CD4-positive, alpha-beta T cell treated with Interleukin-10 for 1 hour (primary cell): ENCODE results near the gene ZNF888.
"Not testable (repeated sequence)": the region's sequence is repeated elsewhere in the genome, so short reads cannot be mapped to it uniquely, and the experiment has no call there.

Experiments
- DNase-seq: peaks from one replicate; pipeline ENCODE4 v3.0.0-alpha.2; 2020

ZNF888 gene

GRCh38 chr19:52922841-52923777 is at the start of gene ZNF888:
Gene ZNF888 (minus strand): TSS chr19:52923428. CDS start chr19:52917873, 5,555 bp downstream.
- DNase-seq, result peak; percentile 91

GRCh38 chr19:52967772-52968171 is 44.5 kb upstream of the ZNF888 start:
- no peak for DNase-seq

GRCh38 chr19:52963247-52963618 is 40.0 kb upstream of the ZNF888 start:
- no peak for DNase-seq

- DNase-seq, result peak; percentile 98
These were observed 39.4 kb upstream of the ZNF888 start, which contains the start of gene ZNF816 for GRCh38 chr19:52962394-52963246. Gene ZNF816 (minus strand): TSS chr19:52962881. CDS start chr19:52956089, 6,792 bp downstream.

GRCh38 chr19:52961981-52962380 is 38.8 kb upstream of the ZNF888 start:
- no peak for DNase-seq

GRCh38 chr19:52959613-52960295 is 36.5 kb upstream of the ZNF888 start:
- no peak for DNase-seq

- no peak for DNase-seq
These were observed 34.4 kb upstream of the ZNF888 start for GRCh38 chr19:52957591-52957990.

- DNase-seq, result no peak
These were observed 33.7 kb upstream of the ZNF888 start for GRCh38 chr19:52956917-52957316.

GRCh38 chr19:52949422-52949821 is 26.2 kb upstream of the ZNF888 start:
- no peak for DNase-seq

- DNase-seq, result no peak
These were observed 25.0 kb upstream of the ZNF888 start for GRCh38 chr19:52948025-52948770.

GRCh38 chr19:52946322-52947310 is 23.4 kb upstream of the ZNF888 start:
- no peak for DNase-seq

- DNase-seq, result no peak
These were observed 22.6 kb upstream of the ZNF888 start for GRCh38 chr19:52945652-52946321.

- not testable (repeated sequence) for DNase-seq
These were observed 21.7 kb upstream of the ZNF888 start for GRCh38 chr19:52944703-52945493.

- no peak for DNase-seq
These were observed 20.8 kb upstream of the ZNF888 start for GRCh38 chr19:52943884-52944643.

GRCh38 chr19:52943134-52943883 is 20.1 kb upstream of the ZNF888 start:
- no peak for DNase-seq

GRCh38 chr19:52942386-52943133 is 19.3 kb upstream of the ZNF888 start:
- peak; percentile 97 for DNase-seq

GRCh38 chr19:52941941-52942385 is 18.7 kb upstream of the ZNF888 start:
- DNase-seq, result no peak
